Trophoblast cell (in vitro differentiated cells and primary cell): ENCODE data around the gene SULT6B1.

Experiments used
- DNase-seq, 2 donors: peaks; one replicate each; pipeline ENCODE4 v3.0.0-alpha.2; 2016
- H2AFZ ChIP-seq: 2 replicates; pipeline ENCODE4 v1.6.1; 2013; ENCODE audit warnings: low read length, moderate library complexity, mild to moderate bottlenecking; ENCODE audit not compliant: insufficient read depth, poor library complexity
- H2AK5ac ChIP-seq: 2 replicates; pipeline ENCODE4 v1.6.1; 2013; ENCODE audit warnings: mild to moderate bottlenecking, low read length
- H2BK120ac ChIP-seq: 2 replicates; pipeline ENCODE4 v1.6.1; 2013; ENCODE audit warnings: low read length, mild to moderate bottlenecking, moderate library complexity; ENCODE audit not compliant: insufficient read depth, poor library complexity
- H2BK12ac ChIP-seq: 2 replicates; pipeline ENCODE4 v1.6.1; 2013; ENCODE audit warnings: mild to moderate bottlenecking, low read length, moderate library complexity
- H2BK5ac ChIP-seq: 2 replicates; pipeline ENCODE4 v1.6.1; 2013; ENCODE audit warnings: low read length, low read depth, moderate library complexity, mild to moderate bottlenecking; ENCODE audit not compliant: poor library complexity
- H3K14ac ChIP-seq: 2 replicates; pipeline ENCODE4 v1.6.1; 2013; ENCODE audit warnings: mild to moderate bottlenecking, low read length
- H3K18ac ChIP-seq: 2 replicates; pipeline ENCODE4 v1.6.1; 2013; ENCODE audit warnings: mild to moderate bottlenecking, low read length
- H3K23ac ChIP-seq: 2 replicates; pipeline ENCODE4 v1.6.1; 2013; ENCODE audit warnings: low read length
- H3K27ac ChIP-seq: 2 replicates; pipeline ENCODE4 v1.5.1; 2013; ENCODE audit warnings: low read depth, mild to moderate bottlenecking, inconsistent platforms, low read length, moderate library complexity
- H3K27me3 ChIP-seq: 2 replicates; pipeline ENCODE4 v1.6.1; 2013; ENCODE audit warnings: inconsistent platforms, mild to moderate bottlenecking, low read length, moderate library complexity; ENCODE audit not compliant: insufficient read depth
- H3K36me3 ChIP-seq, 2 experiments: 1 replicate in 1 of 2; 2 replicates in 1 of 2; pipeline ENCODE4 v1.6.1; 2013; ENCODE audit warnings: low read length in 2 of 2, mild to moderate bottlenecking in 2 of 2, moderate library complexity in 1 of 2; ENCODE audit not compliant: insufficient read depth in 2 of 2, control insufficient read depth in 1 of 2
- H3K4ac ChIP-seq: 2 replicates; pipeline ENCODE4 v1.6.1; 2013; ENCODE audit warnings: low read depth, mild to moderate bottlenecking, low read length, moderate library complexity
- H3K4me1 ChIP-seq, 2 experiments: 1 replicate in 1 of 2; 2 replicates in 1 of 2; pipeline ENCODE4 v1.6.1; 2013; ENCODE audit warnings: low read length in 2 of 2, mild to moderate bottlenecking in 2 of 2, moderate library complexity in 1 of 2; ENCODE audit not compliant: insufficient read depth in 2 of 2, control insufficient read depth in 1 of 2
- H3K4me2 ChIP-seq: 2 replicates; pipeline ENCODE4 v1.6.1; 2013; ENCODE audit warnings: inconsistent platforms, mild to moderate bottlenecking, low read length, moderate library complexity
- H3K4me3 ChIP-seq: 2 replicates; pipeline ENCODE4 v1.5.1; 2013; ENCODE audit warnings: mild to moderate bottlenecking, low read depth, low read length, inconsistent platforms
- H3K79me1 ChIP-seq: one replicate; pipeline ENCODE4 v1.6.1; 2013; ENCODE audit warnings: low read length
- H3K79me2 ChIP-seq: 2 replicates; pipeline ENCODE4 v1.6.1; 2013; ENCODE audit warnings: low read length, mild to moderate bottlenecking; ENCODE audit not compliant: control insufficient read depth, insufficient read depth, poor library complexity
- H3K9ac ChIP-seq: 2 replicates; pipeline ENCODE4 v1.6.1; 2013; ENCODE audit warnings: mild to moderate bottlenecking, low read length
- H3K9me3 ChIP-seq: 2 replicates; pipeline ENCODE4 v1.6.1; 2013; ENCODE audit warnings: low read depth, mild to moderate bottlenecking, control low read depth, inconsistent platforms, low read length; ENCODE audit not compliant: insufficient read depth
- H4K12ac ChIP-seq: 2 replicates; pipeline ENCODE4 v1.6.1; 2013; ENCODE audit warnings: low read depth, mild to moderate bottlenecking, low read length, moderate library complexity
- H4K8ac ChIP-seq: 2 replicates; pipeline ENCODE4 v1.6.1; 2013; ENCODE audit warnings: low read depth, mild to moderate bottlenecking, low read length, moderate library complexity
- H4K91ac ChIP-seq: one replicate; pipeline ENCODE4 v1.6.1; 2013; ENCODE audit warnings: low read depth, mild to moderate bottlenecking, low read length, moderate library complexity
- WGBS: extraction: QIAGEN DNeasy Blood & Tissue Kit; methylation state at CpG from one replicate; pipeline ENCODE4 v1.1.7; 2013; ENCODE audit warnings: missing lambda C conversion rate; ENCODE audit not compliant: insufficient read length, insufficient coverage; ENCODE audit errors: extremely low coverage; 5-methylcytosine and 5-hydroxymethylcytosine counted together

SULT6B1 gene

DNA sequence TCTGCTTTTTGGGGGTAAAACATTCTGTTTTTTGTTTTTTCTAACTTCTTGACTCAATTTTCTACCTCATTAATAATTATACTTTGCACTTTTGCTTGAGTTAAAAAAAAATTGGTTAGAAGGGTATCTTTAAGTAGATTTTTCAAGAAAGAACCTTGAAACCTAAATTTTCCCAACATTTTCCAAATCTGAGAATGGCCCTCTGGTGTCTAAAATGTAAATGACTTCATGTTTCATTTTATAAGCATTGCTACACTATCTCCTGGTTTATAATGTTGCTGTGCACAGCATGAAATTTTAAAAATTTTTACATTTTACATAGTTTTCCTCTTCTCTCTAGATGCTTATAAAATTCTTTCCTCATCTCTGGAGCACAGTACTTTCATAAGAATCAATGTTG is 45.9 kb downstream of the SULT6B1 start:
- Histone ChIP-seq H3K4ac (no peak overlapping the region), H4K12ac (no peak overlapping the region), H2BK120ac (no peak overlapping the region)

DNA sequence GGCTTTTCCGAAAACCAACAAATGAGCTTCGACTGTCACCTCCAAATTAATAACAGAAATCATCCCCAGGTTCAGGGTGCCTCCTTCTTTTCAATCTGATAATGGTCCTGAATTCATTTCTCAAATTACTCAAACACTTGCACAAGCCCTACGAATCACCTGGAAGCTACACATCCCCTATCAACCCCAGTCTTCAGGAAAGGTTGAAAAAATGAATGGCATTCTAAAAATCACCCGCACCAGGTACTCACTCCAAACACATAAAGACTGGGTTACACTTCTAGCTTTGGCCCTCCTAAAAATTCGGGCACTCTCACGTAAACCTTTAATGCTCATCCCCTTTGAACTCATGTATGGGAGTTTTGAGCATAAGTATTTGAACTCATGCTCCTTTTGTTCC is 55.6 kb downstream of the SULT6B1 start:
- Histone ChIP-seq H3K4ac (no peak overlapping the region), H3K27me3 (no peaks in the 10 kb centered on the region), H3K9me3 (no peaks in the 10 kb centered on the region), H3K79me1 (no peaks in the 10 kb centered on the region), H3K36me3 (peaks cover 11 to 16% of the 10 kb centered on the region in 2 experiments), H2BK12ac (no peak overlapping the region), H3K18ac (no peak overlapping the region), H3K79me2 (no peaks in the 10 kb centered on the region), H2AK5ac (no peak overlapping the region), H4K12ac (no peak overlapping the region), H3K4me1 (no peaks in the 10 kb centered on the region), H2AFZ (no peak overlapping the region), H3K23ac (no peak overlapping the region), H2BK5ac (no peak overlapping the region), H3K27ac (no peak overlapping the region), H3K14ac (no peak overlapping the region), H3K9ac (no peak overlapping the region), H3K4me2 (no peak overlapping the region), H3K4me3 (no peak overlapping the region), H2BK120ac (no peak overlapping the region), H4K8ac (no peak overlapping the region), H4K91ac (no peak overlapping the region)
- DNase-seq: peak; percentile 54 to 85
- WGBS: no CpG with 5 or more reads among the region's 6 CpGs

More for the DNA sequence above, 45.9 kb downstream of the SULT6B1 start:
- no peaks in the 10 kb centered on the region for H3K79me1 ChIP-seq
- no peak overlapping the region for H2BK5ac ChIP-seq
- H3K18ac ChIP-seq: no peak overlapping the region
- no peaks in the 10 kb centered on the region for H3K27me3 ChIP-seq
- H4K91ac ChIP-seq: no peak overlapping the region
- peaks cover 13 to 19% of the 10 kb centered on the region in 2 experiments for H3K36me3 ChIP-seq
- no peak overlapping the region for H3K4me2 ChIP-seq
- H4K8ac ChIP-seq: no peak overlapping the region
- no peaks in the 10 kb centered on the region for H3K9me3 ChIP-seq
- no peak overlapping the region for H3K27ac ChIP-seq
- H3K23ac ChIP-seq: no peak overlapping the region
- no peaks in the 10 kb centered on the region for H3K4me1 ChIP-seq
- no peaks in the 10 kb centered on the region for H3K79me2 ChIP-seq
- DNase-seq: no peak
- no peak overlapping the region for H3K9ac ChIP-seq
- H3K4me3 ChIP-seq: no peak overlapping the region
- no peak overlapping the region for H2AK5ac ChIP-seq
- H2BK12ac ChIP-seq: no peak overlapping the region
- H3K14ac ChIP-seq: no peak overlapping the region
- H2AFZ ChIP-seq: no peak overlapping the region

DNA sequence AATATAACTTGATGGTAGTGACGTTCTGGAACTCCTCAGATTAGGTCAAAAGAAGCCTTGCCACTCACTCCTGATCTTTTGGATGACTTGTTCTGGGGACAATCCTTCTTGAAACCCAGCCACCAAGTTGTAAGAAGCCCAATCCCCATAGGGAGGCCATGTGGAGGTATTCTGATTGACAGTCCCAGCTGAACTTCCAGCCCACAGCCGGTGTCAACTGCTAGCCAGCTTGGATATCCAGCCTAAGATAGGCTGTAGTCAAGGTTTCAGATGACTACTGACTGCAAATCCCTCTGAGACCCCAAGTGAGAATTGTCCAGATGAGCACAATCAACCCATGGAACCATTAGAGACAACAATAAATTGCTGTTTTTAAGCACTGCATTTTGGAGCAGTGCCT is 63.1 kb downstream of the SULT6B1 start:
- no CpG with 5 or more reads among the region's 2 CpGs for WGBS
- Histone ChIP-seq H2BK5ac (no peak overlapping the region), H3K9me3 (peaks cover 2% of the 10 kb centered on the region)

DNA sequence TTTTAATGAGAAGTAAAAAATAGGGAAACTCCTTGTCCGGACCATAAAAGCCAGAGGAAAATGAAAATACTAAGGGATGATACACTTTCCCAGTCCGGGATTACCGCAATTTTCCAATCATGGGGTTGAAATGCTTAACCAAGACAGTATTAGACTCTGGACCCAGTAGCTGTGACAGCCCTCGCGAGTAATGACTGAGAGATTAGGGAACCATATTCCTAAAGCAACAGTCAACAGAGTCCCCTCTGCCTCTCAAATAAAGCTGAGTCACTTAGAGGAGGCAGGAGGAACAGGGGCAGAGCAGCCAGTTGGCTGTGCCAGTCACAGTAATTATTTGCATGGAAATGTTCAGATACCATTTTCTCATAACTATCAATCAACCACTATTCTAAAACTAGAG is 69.3 kb downstream of the SULT6B1 start:
- no peak overlapping the region for H3K14ac ChIP-seq
- no peak overlapping the region for H4K8ac ChIP-seq
- no peak overlapping the region for H4K91ac ChIP-seq
- H3K79me1 ChIP-seq: no peaks in the 10 kb centered on the region
- no peak overlapping the region for H3K27ac ChIP-seq
- no peak for DNase-seq
- no peak overlapping the region for H3K4me2 ChIP-seq
- H3K27me3 ChIP-seq: no peaks in the 10 kb centered on the region
- no peak overlapping the region for H4K12ac ChIP-seq
- H3K9me3 ChIP-seq: no peaks in the 10 kb centered on the region
- H2BK120ac ChIP-seq: no peak overlapping the region
- H3K4me3 ChIP-seq: no peak overlapping the region
- H2BK5ac ChIP-seq: no peak overlapping the region
- no peaks in the 10 kb centered on the region for H3K79me2 ChIP-seq
- H2BK12ac ChIP-seq: no peak overlapping the region
- no peak overlapping the region for H3K18ac ChIP-seq
- H3K36me3 ChIP-seq: peaks cover 10% of the 10 kb centered on the region in 2 experiments
- no peak overlapping the region for H3K23ac ChIP-seq
- no peaks in the 10 kb centered on the region for H3K4me1 ChIP-seq
- no peak overlapping the region for H3K4ac ChIP-seq
- H3K9ac ChIP-seq: no peak overlapping the region
- no CpG with 5 or more reads among the region's 5 CpGs for WGBS
- peak overlapping the region; percentile 63 for H2AFZ ChIP-seq
- H2AK5ac ChIP-seq: no peak overlapping the region

More for the DNA sequence above, 63.1 kb downstream of the SULT6B1 start:
- no peak overlapping the region for H3K4ac ChIP-seq
- H3K4me1 ChIP-seq: no peaks in the 10 kb centered on the region
- H4K8ac ChIP-seq: no peak overlapping the region
- no peak overlapping the region for H3K27ac ChIP-seq
- no peak overlapping the region for H3K14ac ChIP-seq
- no peak for DNase-seq
- H4K12ac ChIP-seq: no peak overlapping the region
- H3K4me3 ChIP-seq: no peak overlapping the region
- H4K91ac ChIP-seq: no peak overlapping the region
- H3K23ac ChIP-seq: no peak overlapping the region
- peaks cover 10% of the 10 kb centered on the region in 2 experiments for H3K36me3 ChIP-seq
- no peaks in the 10 kb centered on the region for H3K27me3 ChIP-seq
- no peak overlapping the region for H2AK5ac ChIP-seq
- no peak overlapping the region for H3K4me2 ChIP-seq
- no peak overlapping the region for H2BK12ac ChIP-seq
- no peaks in the 10 kb centered on the region for H3K79me2 ChIP-seq
- H2AFZ ChIP-seq: no peak overlapping the region
- no peak overlapping the region for H3K18ac ChIP-seq
- H3K9ac ChIP-seq: no peak overlapping the region
- H2BK120ac ChIP-seq: no peak overlapping the region
- H3K79me1 ChIP-seq: no peaks in the 10 kb centered on the region
